ENCODE results near the gene FBXO4. TPM values are rescaled to one million over a fixed set of nuclear protein-coding genes. Genes with fewer than 3 reads are reported as not detected.

The FBXO4 gene
- total and polyA plus RNA-seq, 2 of the 8 experiments (the other 6 are each of a cell fraction or from before 2014, with no cell fraction given) = 0.60 to 0.88 TPM

- Histone ChIP-seq H2BK15ac (ENCODE audit: low read length) (no peak overlapping the region), H3K27me3 (replicated peaks in 1 of 4; ENCODE audit: control insufficient read depth in 3 of 4, extremely low read depth in 1 of 4, insufficient read depth in 3 of 4, low read length in 3 of 4) (no peaks in the 10 kb centered on the region), H3K79me2 (ENCODE audit: control insufficient read depth in 1 of 2, insufficient read depth in 2 of 2, low read length in 2 of 2) (no peaks in the 10 kb centered on the region), H3K23me2 (ENCODE audit: low read depth, low read length) (no peaks in the 10 kb centered on the region), H3K4me3 (ENCODE audit: extremely low read depth in 1 of 4, insufficient read depth in 2 of 4, low read depth in 3 of 4, low read length in 4 of 4) (no peak overlapping the region), H3K23ac (ENCODE audit: insufficient read length) (no peak overlapping the region), H3K4ac (replicated peaks; ENCODE audit: insufficient read length, low read depth, low read length) (no peak overlapping the region), H2BK120ac (replicated peaks; ENCODE audit: low read depth, low read length) (no peak overlapping the region), H3K18ac (ENCODE audit: extremely low read depth, low read length) (no peak overlapping the region), H3K27ac (ENCODE audit: low read depth, low read length) (no peak overlapping the region), H3K14ac (ENCODE audit: insufficient read length) (no peak overlapping the region), H2BK12ac (ENCODE audit: low read depth, low read length) (no peak overlapping the region), H3K36me3 (ENCODE audit: control insufficient read depth in 2 of 4, insufficient read depth in 4 of 4, low read length in 3 of 4) (no peaks in the 10 kb centered on the region), H3K9ac (replicated peaks in 1 of 4; ENCODE audit: extremely low read depth in 1 of 4, low read depth in 3 of 4, low read length in 3 of 4) (no peak overlapping the region), H4K20me1 (replicated peaks in 1 of 2; ENCODE audit: control insufficient read depth in 1 of 2, insufficient read depth in 2 of 2, low read length in 2 of 2) (no peaks in the 10 kb centered on the region), H2BK20ac (ENCODE audit: low read length) (no peak overlapping the region), H3K4me2 (ENCODE audit: insufficient read depth in 1 of 2, low read depth in 2 of 2, low read length in 2 of 2) (no peak overlapping the region), H2AFZ (ENCODE audit: low read length) (no peak overlapping the region), H4K5ac (ENCODE audit: insufficient read length, low read depth, low read length) (no peak overlapping the region), H2AK5ac (ENCODE audit: low read depth, low read length) (no peak overlapping the region), H3K4me1 (replicated peaks in 1 of 4; ENCODE audit: control insufficient read depth in 3 of 4, insufficient read depth in 4 of 4, low read length in 3 of 4) (no peaks in the 10 kb centered on the region), H3K79me1 (ENCODE audit: low read depth, low read length) (no peaks in the 10 kb centered on the region), H4K91ac (replicated peaks; ENCODE audit: insufficient read length, low read length) (no peak overlapping the region), H3K56ac (replicated peaks; ENCODE audit: insufficient read length, low read depth, low read length) (no peak overlapping the region), H4K8ac (ENCODE audit: extremely low read depth, insufficient read depth, low read length) (no peak overlapping the region), H3K9me3 (ENCODE audit: insufficient read depth in 2 of 2, low read depth in 1 of 2, low read length in 1 of 2) (0 out of 4 replicates have a peak, but pooled peaks cover 2 to 7% of the 10 kb centered on the region in 2 experiments), H2BK5ac (ENCODE audit: low read depth, low read length) (no peak overlapping the region)
- CTCF ChIA-PET (ENCODE audit: partially characterized antibody) = no interaction called here
- DNase-seq (ENCODE audit: low read depth in 1 of 2, low spot score in 2 of 2) (no peak), FAIRE-seq (no peak)
- TF ChIP-seq CHD1 (IDR thresholded peaks at IDR 0.05; ENCODE audit: low read depth, low read length) = no peak
- no peak for TF ChIP-seq EZH2 (IDR thresholded peaks at IDR 0.05; ENCODE audit: low read depth, low read length, severe bottlenecking)
- no peak for TF ChIP-seq NRF1 (IDR thresholded peaks at IDR 0.05; ENCODE audit: low read depth, low read length)
- TF ChIP-seq SRF (IDR thresholded peaks at IDR 0.05; ENCODE audit: low read depth, low read length) = no peak
- TF ChIP-seq TEAD4 (IDR thresholded peaks at IDR 0.05; ENCODE audit: low read depth, low read length) = no peak
- TF ChIP-seq ATF3 (IDR thresholded peaks at IDR 0.05; ENCODE audit: insufficient read depth, low read depth, low read length) = no peak
- no peak for TF ChIP-seq ZNF274 (IDR thresholded peaks at IDR 0.05; ENCODE audit: borderline replicate concordance, extremely low read depth, low read length)
- no peak for TF ChIP-seq E2F6 (IDR thresholded peaks at IDR 0.05)
- TF ChIP-seq ASH2L (IDR thresholded peaks at IDR 0.05; ENCODE audit: low read length) = no peak
- POLR2A ChIA-PET (ENCODE audit: partially characterized antibody) = interaction anchor here (1.3 to 1.4 kb wide), 2 partner anchors 13 kb away, joined by 3 to 4 read pairs; partner anchors contain the start of gene RIMOC1
- WGBS, 2 experiments (ENCODE audit: extremely low coverage in 1 of 2, insufficient coverage in 1 of 2, insufficient read length in 1 of 2, insufficient replicate concordance in 2 of 2, low coverage in 1 of 2, low lambda C conversion rate in 2 of 2, missing lambda C conversion rate in 1 of 2) = 95% methylated on average over 2 of the region's 2 CpGs; no CpG with 5 or more reads in 1 of the 2 experiments
Measured at GRCh38 chr5:41891066-41891707, 33.9 kb upstream of the FBXO4 start.

Measured in H1 (cell line).